ENCODE results near the gene DPP6.

GRCh38 chr7:154650275-154650674, 598.1 kb downstream of the DPP6 start:
- TF ChIP-seq JUN (IDR thresholded peaks at IDR 0.05; ENCODE audit: low read depth, low read length) (no peak), CTCF (IDR thresholded peaks at IDR 0.05; ENCODE audit: control extremely low read depth in 1 of 3, insufficient read depth in 1 of 3, low read depth in 1 of 3, low read length in 3 of 3) (no peak), SRF (IDR thresholded peaks at IDR 0.05; ENCODE audit: low read depth, low read length) (no peak)
